ENCODE measurements around the gene ORC3.

ORC3 gene

DNA sequence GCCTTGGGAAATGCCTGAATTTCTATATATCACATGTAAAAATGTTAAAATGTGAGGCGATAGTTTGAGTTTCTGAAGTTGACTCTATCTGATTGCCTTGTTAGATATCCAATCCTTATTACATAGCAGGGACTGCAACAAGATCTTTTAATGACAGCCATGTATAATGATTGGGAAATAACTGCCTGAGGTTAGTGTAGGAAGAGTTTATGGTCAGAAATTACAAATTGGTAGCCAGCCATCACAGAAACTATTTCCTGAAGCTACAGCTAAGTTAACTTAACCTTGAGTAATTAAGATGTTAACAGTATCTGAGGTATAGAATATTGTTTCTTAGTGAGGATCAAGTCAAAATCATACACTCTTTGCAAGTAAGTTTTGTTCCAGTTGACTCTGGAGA is 71.1 kb downstream of the ORC3 start:
- CTCF ChIA-PET = no interaction called here
- H3K27ac ChIP-seq = no peak overlapping the region
- POLR2A ChIA-PET (ENCODE audit: low non-redundant PET) = no interaction called here
- TF ChIP-seq, protein P1, sequence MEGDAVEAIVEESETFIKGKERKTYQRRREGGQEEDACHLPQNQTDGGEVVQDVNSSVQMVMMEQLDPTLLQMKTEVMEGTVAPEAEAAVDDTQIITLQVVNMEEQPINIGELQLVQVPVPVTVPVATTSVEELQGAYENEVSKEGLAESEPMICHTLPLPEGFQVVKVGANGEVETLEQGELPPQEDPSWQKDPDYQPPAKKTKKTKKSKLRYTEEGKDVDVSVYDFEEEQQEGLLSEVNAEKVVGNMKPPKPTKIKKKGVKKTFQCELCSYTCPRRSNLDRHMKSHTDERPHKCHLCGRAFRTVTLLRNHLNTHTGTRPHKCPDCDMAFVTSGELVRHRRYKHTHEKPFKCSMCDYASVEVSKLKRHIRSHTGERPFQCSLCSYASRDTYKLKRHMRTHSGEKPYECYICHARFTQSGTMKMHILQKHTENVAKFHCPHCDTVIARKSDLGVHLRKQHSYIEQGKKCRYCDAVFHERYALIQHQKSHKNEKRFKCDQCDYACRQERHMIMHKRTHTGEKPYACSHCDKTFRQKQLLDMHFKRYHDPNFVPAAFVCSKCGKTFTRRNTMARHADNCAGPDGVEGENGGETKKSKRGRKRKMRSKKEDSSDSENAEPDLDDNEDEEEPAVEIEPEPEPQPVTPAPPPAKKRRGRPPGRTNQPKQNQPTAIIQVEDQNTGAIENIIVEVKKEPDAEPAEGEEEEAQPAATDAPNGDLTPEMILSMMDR (conservative IDR thresholded peaks at IDR 0.05; ENCODE audit: low read depth) = no peak
- DNase-seq (ENCODE audit: low spot score) = no peak

- ChIA-PET POLR2A (ENCODE audit: low non-redundant PET) (no interaction called here), CTCF (no interaction called here)
These were observed 71.6 kb downstream of the ORC3 start for GRCh38 chr6:87661503-87661902.

GRCh38 chr6:87663434-87663833 is 73.5 kb downstream of the ORC3 start:
- TF ChIP-seq, protein P1 (conservative IDR thresholded peaks at IDR 0.05; ENCODE audit: low read depth) = no peak
- ChIA-PET POLR2A (ENCODE audit: low non-redundant PET) (no interaction called here), CTCF (no interaction called here)
- no peak for DNase-seq (ENCODE audit: low spot score)
- H3K27ac ChIP-seq = no peak overlapping the region

More at GRCh38 chr6:87661503-87661902, 71.6 kb downstream of the ORC3 start:
- H3K27ac ChIP-seq = no peak overlapping the region
- TF ChIP-seq, protein P1 (conservative IDR thresholded peaks at IDR 0.05; ENCODE audit: low read depth) = no peak
- DNase-seq (ENCODE audit: low spot score) = no peak

GRCh38 chr6:87664921-87665485 is 75.1 kb downstream of the ORC3 start:
- no peak overlapping the region for H3K27ac ChIP-seq
- ChIA-PET CTCF (interaction anchor here (0.6 kb wide), 1 partner anchor 599 kb away, joined by 3 read pairs; no protein-coding TSS in a partner anchor), POLR2A (ENCODE audit: low non-redundant PET) (no interaction called here)
- TF ChIP-seq, protein P1 (conservative IDR thresholded peaks at IDR 0.05; ENCODE audit: low read depth) = no peak
- DNase-seq (ENCODE audit: low spot score) = no peak

- H3K27ac ChIP-seq = no peak overlapping the region
- no peak for DNase-seq (ENCODE audit: low spot score)
- POLR2A ChIA-PET (ENCODE audit: low non-redundant PET) = no interaction called here
- TF ChIP-seq, protein P1 (conservative IDR thresholded peaks at IDR 0.05; ENCODE audit: low read depth) = no peak
- CTCF ChIA-PET = no interaction called here
These were observed 77.1 kb downstream of the ORC3 start for GRCh38 chr6:87667032-87667431.

DNA sequence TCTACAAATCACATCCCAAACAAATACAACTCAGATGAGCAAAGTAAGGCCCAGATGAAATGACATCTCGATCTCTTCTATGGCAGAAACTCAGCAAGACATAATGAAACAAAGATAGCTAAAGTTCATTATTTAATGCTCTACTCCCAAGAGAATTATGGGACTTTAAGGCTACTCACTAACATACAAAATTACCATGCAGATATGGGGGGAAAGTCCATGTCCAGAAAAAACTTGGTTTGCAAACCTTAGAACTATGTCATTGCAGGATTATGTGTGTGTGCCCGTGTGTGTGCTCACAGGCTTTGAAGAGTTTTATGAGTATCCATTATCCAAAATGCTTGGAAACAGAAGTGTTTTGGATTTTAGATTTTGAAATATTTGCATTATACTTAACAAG is 78.1 kb downstream of the ORC3 start:
- TF ChIP-seq, protein P1 (conservative IDR thresholded peaks at IDR 0.05; ENCODE audit: low read depth) = no peak
- ChIA-PET POLR2A (ENCODE audit: low non-redundant PET) (no interaction called here), CTCF (no interaction called here)
- DNase-seq (ENCODE audit: low spot score) = no peak
- H3K27ac ChIP-seq = no peak overlapping the region

Measured in RWPE1 (cell line).